ENCODE results near the gene RHO.
"Not testable (repeated sequence)": the region's sequence is repeated elsewhere in the genome, so short reads cannot be mapped to it uniquely, and the experiment has no call there.

The RHO gene

GRCh38 chr3:129522953-129523352 lies 5.5 kb upstream of the RHO start:
- no peak for DNase-seq

- no peak for DNase-seq
Observed at GRCh38 chr3:129524081-129524480, 4.4 kb upstream of the RHO start.

- DNase-seq, result no peak
Observed at GRCh38 chr3:129525341-129525968, 3.0 kb upstream of the RHO start.

- DNase-seq, result peak; percentile 8
Observed at GRCh38 chr3:129526121-129526900, 2.1 kb upstream of the RHO start.

GRCh38 chr3:129527262-129527661 lies 1.2 kb upstream of the RHO start:
- no peak for DNase-seq

GRCh38 chr3:129529436-129530210 lies 1.2 kb downstream of the RHO start:
- no peak for DNase-seq

- no peak for DNase-seq
Observed at GRCh38 chr3:129530251-129530791, 1.9 kb downstream of the RHO start.

- DNase-seq, result no peak
Observed at GRCh38 chr3:129530821-129531220, 2.4 kb downstream of the RHO start.

- DNase-seq, result no peak
Observed at GRCh38 chr3:129531699-129532098, 3.3 kb downstream of the RHO start.

GRCh38 chr3:129532261-129532660 lies 3.8 kb downstream of the RHO start:
- no peak for DNase-seq

GRCh38 chr3:129533406-129533805 lies 5.0 kb downstream of the RHO start:
- DNase-seq, result no peak

- no peak for DNase-seq
Observed at GRCh38 chr3:129534428-129535027, 6.1 kb downstream of the RHO start.

GRCh38 chr3:129535075-129535474 lies 6.6 kb downstream of the RHO start:
- DNase-seq, result no peak

- no peak for DNase-seq
Observed at GRCh38 chr3:129536374-129536667, 7.9 kb downstream of the RHO start.

GRCh38 chr3:129536804-129537203 lies 8.4 kb downstream of the RHO start:
- no peak for DNase-seq

- no peak for DNase-seq
Observed at GRCh38 chr3:129539206-129539605, 10.8 kb downstream of the RHO start.

- no peak for DNase-seq
Observed at GRCh38 chr3:129540776-129541516, 12.5 kb downstream of the RHO start.

GRCh38 chr3:129542747-129543146 lies 14.3 kb downstream of the RHO start:
- no peak for DNase-seq

- no peak for DNase-seq
Observed at GRCh38 chr3:129543156-129543790, 14.8 kb downstream of the RHO start, which contains the start of gene H1-8. Gene H1-8 (plus strand): TSS chr3:129543175. CDS start chr3:129543219, 44 bp downstream.

GRCh38 chr3:129543999-129544398 lies 15.6 kb downstream of the RHO start:
- DNase-seq, result no peak

- not testable (repeated sequence) for DNase-seq
Observed at GRCh38 chr3:129545951-129546350, 17.5 kb downstream of the RHO start.

- DNase-seq, result no peak
Observed at GRCh38 chr3:129547241-129547640, 18.8 kb downstream of the RHO start.

All from CD4-positive, alpha-beta T cell treated with Interleukin-12 subunit alpha and Interleukin-12 subunit beta, for 1 hour (primary cell).